NCI-H774 (cell line): Measurements from ENCODE around the gene HACE1.
"Not testable (repeated sequence)": the region's sequence is repeated elsewhere in the genome, so short reads cannot be mapped to it uniquely, and the experiment has no call there.

Experiments
- DNase-seq: peaks from one replicate; lab custom pipeline; 2025; lab: John Stamatoyannopoulos, UW

The HACE1 gene

DNA sequence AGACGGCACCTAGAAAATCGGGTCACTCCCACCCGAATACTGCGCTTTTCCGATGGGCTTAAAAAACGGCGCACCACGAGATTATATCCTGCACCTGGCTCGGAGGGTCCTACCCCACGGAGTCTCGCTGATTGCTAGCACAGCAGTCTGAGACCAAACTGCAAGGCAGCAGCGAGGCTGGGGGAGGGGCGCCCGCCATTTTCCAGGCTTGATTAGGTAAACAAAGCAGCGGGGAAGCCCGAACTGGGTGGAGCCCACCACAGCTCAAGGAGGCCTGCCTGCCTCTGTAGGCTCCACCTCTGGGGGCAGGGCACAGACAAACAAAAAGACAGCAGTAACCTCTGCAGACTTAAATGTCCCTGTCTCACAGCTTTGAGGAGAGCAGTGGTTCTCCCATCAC is 122.2 kb downstream of the HACE1 start:
- not testable (repeated sequence) for DNase-seq

- DNase-seq: no peak
Measured at GRCh38 chr6:104736545-104736944, 123.2 kb downstream of the HACE1 start.

DNA sequence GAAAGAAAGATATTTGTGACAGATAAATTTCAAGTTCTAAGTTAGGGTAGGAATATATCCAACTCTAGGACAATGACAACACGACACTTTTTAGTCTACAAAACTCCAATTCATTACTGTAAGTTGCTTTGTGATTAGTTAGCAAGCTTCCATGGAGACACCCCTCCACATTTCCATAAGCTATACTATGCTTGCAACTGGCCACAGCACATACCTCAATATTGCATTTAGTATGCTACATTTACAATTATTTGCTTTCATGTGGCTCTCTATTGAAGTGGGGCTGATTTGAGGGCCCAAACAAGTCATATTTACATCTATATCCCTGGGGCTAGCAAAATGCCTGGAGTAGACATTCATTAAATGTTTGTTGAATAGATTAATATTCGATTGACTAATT is 129.3 kb downstream of the HACE1 start:
- DNase-seq: no peak

GRCh38 chr6:104729433-104729832 is 130.3 kb downstream of the HACE1 start:
- DNase-seq: no peak

GRCh38 chr6:104728448-104728847 is 131.3 kb downstream of the HACE1 start:
- DNase-seq: no peak

- no peak for DNase-seq
Measured at GRCh38 chr6:104718672-104719071, 141.0 kb downstream of the HACE1 start.

DNA sequence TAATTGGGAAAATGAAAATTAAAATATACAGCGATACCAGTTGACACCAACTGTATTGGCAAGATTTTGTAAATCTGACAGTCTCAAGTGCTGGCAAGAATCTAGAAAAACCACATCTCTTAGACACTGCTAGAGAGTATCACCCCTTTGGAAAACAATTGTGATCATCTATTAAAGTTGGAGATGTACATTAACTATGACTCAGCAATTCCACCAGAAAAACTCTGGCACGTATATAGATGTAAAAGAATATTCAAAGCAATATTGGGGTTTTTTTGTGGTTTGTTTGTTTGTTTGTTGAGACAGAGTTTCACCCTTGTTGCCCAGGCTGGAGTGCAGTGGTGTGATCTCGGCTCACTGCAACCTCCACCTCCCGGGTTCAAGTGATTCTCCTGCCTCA is 142.9 kb downstream of the HACE1 start:
- no peak for DNase-seq

- no peak for DNase-seq
Measured at GRCh38 chr6:104714796-104715195, 144.9 kb downstream of the HACE1 start.

DNA sequence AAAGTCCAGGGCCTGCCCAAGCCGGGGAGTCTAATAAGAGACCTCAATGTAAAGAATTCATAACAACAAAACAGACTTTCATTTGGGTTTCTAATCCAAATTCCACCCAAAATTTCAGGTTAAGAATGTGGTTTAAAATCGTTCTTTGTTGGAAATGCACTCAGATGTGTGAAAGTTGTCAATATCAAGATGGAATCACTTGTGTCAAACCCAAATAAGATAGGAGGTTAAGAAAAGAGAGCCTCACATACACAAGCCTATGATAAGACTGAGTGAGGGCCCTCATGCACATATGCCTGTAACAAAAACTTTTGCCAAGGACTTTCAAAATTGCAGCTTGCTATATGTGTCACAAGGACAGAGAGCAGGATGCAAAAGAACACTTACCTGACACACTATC is 145.7 kb downstream of the HACE1 start:
- no peak for DNase-seq

DNA sequence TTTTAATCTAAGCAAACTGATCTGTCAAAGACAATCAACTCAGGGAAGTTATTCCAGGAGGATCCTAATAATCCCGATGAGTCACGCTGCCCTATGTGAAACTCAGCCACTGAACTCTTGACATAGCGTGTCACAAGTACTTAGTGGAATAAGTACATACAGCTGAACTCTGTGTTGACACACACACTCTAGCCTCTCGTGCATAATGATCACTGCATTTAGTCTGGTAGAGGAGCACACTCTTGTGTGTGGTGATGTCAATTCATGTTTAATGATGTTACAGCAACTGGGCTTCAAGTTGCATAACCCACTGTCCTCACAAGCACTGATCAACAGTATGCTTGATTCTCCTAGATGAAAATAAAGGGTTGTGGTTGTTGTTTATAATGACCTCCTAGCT is 148.3 kb downstream of the HACE1 start:
- peak; percentile 96 for DNase-seq

GRCh38 chr6:104710543-104711335 is 149.0 kb downstream of the HACE1 start:
- DNase-seq: no peak

- DNase-seq: no peak
Measured at GRCh38 chr6:104705916-104706442, 153.7 kb downstream of the HACE1 start.

- no peak for DNase-seq
Measured at GRCh38 chr6:104705095-104705707, 154.5 kb downstream of the HACE1 start.

DNA sequence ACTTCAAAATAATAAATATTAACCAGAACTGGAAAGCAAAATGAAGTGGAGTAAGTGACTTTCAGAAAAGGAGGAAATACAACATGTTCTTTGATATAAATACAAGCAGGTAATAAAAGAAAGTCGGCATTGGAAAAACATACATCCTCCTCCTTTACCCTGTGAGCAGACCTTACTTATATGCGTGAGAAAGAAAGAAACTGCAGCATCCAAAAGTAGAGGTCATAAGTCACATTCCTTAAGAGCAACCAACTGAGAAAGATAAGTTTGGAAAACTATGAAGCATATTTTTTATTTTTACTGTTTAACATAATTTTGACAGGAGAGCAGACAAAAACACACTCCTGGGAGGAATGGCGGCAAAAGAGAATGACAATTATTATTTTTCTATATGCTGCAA is 155.5 kb downstream of the HACE1 start:
- DNase-seq: no peak

DNA sequence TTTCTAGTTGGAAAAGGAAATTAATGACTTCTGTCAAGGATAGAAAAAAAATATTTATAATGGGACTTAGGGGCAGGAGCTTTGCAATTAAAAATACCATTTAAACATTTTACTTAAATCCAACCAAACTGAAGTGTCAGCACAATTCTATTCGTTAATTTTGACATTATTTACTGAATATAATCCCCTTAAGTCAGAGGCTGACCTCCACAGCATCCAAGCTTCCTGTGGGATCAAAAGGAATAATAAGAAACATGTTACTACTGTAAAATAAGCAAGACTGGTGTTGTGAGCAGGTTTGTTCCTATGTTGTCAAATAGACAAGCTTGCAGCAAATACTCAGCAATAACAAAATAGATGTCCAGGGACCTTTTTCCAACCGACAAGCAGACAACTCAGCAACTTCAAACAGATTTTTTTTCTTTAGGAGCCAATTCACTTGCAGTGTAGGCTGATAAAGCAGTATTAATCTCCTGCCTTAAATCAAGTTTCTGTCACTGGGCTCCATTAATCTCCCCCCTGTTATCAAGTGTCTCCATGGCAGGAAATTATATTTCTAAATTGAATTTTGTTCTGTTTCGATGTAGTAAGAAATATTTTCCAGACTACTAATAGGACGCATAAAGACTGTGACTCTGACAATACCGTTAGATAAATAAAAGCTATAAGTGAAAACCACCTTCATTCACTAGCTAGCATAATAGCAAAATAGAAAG is 157.4 kb downstream of the HACE1 start:
- DNase-seq: no peak

GRCh38 chr6:104700371-104701185 is 159.1 kb downstream of the HACE1 start:
- no peak for DNase-seq

GRCh38 chr6:104699593-104700329 is 160.0 kb downstream of the HACE1 start:
- DNase-seq: no peak

- no peak for DNase-seq
Measured at GRCh38 chr6:104698979-104699378, 160.7 kb downstream of the HACE1 start.

DNA sequence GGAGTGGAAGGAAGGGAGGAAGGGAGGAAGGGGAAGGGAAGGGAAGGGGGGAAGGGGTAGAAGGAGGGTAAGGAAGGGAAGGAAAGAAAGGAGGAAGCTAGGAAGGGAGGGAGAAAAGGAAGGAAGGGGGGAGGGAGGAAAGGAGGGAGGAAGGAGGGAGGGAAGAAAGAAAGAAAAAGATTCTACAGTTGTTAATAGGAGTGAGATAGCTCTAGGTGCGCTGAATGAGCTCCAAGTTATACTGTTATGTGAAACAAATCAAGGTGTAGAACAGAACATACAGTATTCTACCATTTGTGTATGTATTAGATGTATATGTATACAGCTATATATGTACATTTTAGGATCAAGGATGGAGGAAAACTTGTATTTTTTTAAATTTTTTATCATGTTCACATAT is 167.7 kb downstream of the HACE1 start:
- DNase-seq: no peak

GRCh38 chr6:104689551-104690205 is 170.0 kb downstream of the HACE1 start:
- no peak for DNase-seq
